Activated CD4-positive, alpha-beta T cell treated with anti-CD3 and anti-CD28 coated beads, Interleukin-2, amount 10 ng/mL, durations not matched to agents 7 days and 5 days (primary cell): ENCODE data around the gene EIF5. TPM values are rescaled to one million over a fixed set of nuclear protein-coding genes. Genes with fewer than 3 reads are reported as not detected.

Source experiments
- CTCF ChIA-PET: fragments of 350-600 bp; sonication (Branson Sonifier 250); formaldehyde crosslinking; loops from one replicate; lab custom pipeline; 2021; ENCODE audit warnings: antibody characterized with exemption; lab: Charles Lee
- POLR2A ChIA-PET: fragments of 350-600 bp; sonication (Branson Sonifier 250); formaldehyde crosslinking; loops from one replicate; lab custom pipeline; 2021; ENCODE audit warnings: antibody characterized with exemption; lab: Charles Lee
- DNase-seq: peaks from one replicate; pipeline ENCODE4 v3.0.0-alpha.2; 2020
- H3K27ac Mint-ChIP-seq: one replicate; pipeline ENCODE4 v1.8.0; 2021; ENCODE audit warnings: mild to moderate bottlenecking, moderate library complexity, mixed read lengths
- H3K27me3 Mint-ChIP-seq: one replicate; pipeline ENCODE4 v1.8.0; 2021; ENCODE audit warnings: mixed read lengths
- H3K36me3 Mint-ChIP-seq: one replicate; pipeline ENCODE4 v1.8.0; 2021; ENCODE audit warnings: low read depth, mixed read lengths
- H3K4me1 Mint-ChIP-seq: one replicate; pipeline ENCODE4 v1.8.0; 2021; ENCODE audit warnings: mixed read lengths
- H3K4me3 Mint-ChIP-seq: one replicate; pipeline ENCODE4 v1.8.0; 2021; ENCODE audit warnings: mild to moderate bottlenecking, moderate library complexity, mixed read lengths
- H3K9me3 Mint-ChIP-seq: one replicate; pipeline ENCODE4 v1.8.0; 2021; ENCODE audit warnings: mixed read lengths
- total RNA-seq, 2 experiments: library from RNA; stranded (reverse); gene quantifications; one replicate each; pipeline ENCODE4 v1.2.3, GENCODE V29; 2021

Gene EIF5
- total RNA-seq, 2 experiments from 2014 or later, result 176 to 179 TPM

- H3K27ac Mint-ChIP-seq, result no peak overlapping the region
- H3K4me1 Mint-ChIP-seq, result peaks cover 3% of the 10 kb centered on the region
- peaks cover 13% of the 10 kb centered on the region for H3K9me3 Mint-ChIP-seq
- peaks cover 11% of the 10 kb centered on the region for H3K27me3 Mint-ChIP-seq
- no peak overlapping the region for H3K4me3 Mint-ChIP-seq
- no peak for DNase-seq
- ChIA-PET CTCF (interaction anchor here (0.6 to 2.1 kb wide), 5 partner anchors 9 to 895 kb away, joined by 3 to 6 read pairs (median 3); partner anchors contain the start of gene EIF5), POLR2A (no interaction called here)
- peaks cover 5% of the 10 kb centered on the region for H3K36me3 Mint-ChIP-seq
Measured at GRCh38 chr14:103367995-103368394, 34.0 kb downstream of the EIF5 start.

- no peak for DNase-seq
- CTCF ChIA-PET, result no interaction called here
- H3K4me1 Mint-ChIP-seq, result peaks cover 4% of the 10 kb centered on the region
- H3K27me3 Mint-ChIP-seq, result peaks cover 7% of the 10 kb centered on the region
- POLR2A ChIA-PET, result no interaction called here
- H3K27ac Mint-ChIP-seq, result no peak overlapping the region
- H3K36me3 Mint-ChIP-seq, result no peaks in the 10 kb centered on the region
- H3K4me3 Mint-ChIP-seq, result no peak overlapping the region
- H3K9me3 Mint-ChIP-seq, result no peaks in the 10 kb centered on the region
Measured at GRCh38 chr14:103370087-103370486, 36.0 kb downstream of the EIF5 start.

- no peaks in the 10 kb centered on the region for H3K36me3 Mint-ChIP-seq
- no peaks in the 10 kb centered on the region for H3K9me3 Mint-ChIP-seq
- ChIA-PET CTCF (interaction anchor here (1.5 kb wide), 1 partner anchor 13 kb away, joined by 4 read pairs; the partner anchor contains the start of gene MARK3), POLR2A (no interaction called here)
- DNase-seq, result no peak
- peaks cover 7% of the 10 kb centered on the region for H3K27me3 Mint-ChIP-seq
- H3K27ac Mint-ChIP-seq, result no peak overlapping the region
- no peak overlapping the region for H3K4me3 Mint-ChIP-seq
- peaks cover 4% of the 10 kb centered on the region for H3K4me1 Mint-ChIP-seq
Measured at GRCh38 chr14:103372017-103372416, 38.0 kb downstream of the EIF5 start.

- Mint-ChIP-seq H3K4me1 (peaks cover 4% of the 10 kb centered on the region), H3K36me3 (no peaks in the 10 kb centered on the region), H3K9me3 (no peaks in the 10 kb centered on the region), H3K27ac (no peak overlapping the region), H3K4me3 (no peak overlapping the region), H3K27me3 (peaks cover 7% of the 10 kb centered on the region)
- ChIA-PET POLR2A (interaction anchor here (0.6 kb wide), 1 partner anchor 316 kb away, joined by 4 read pairs; no protein-coding TSS in a partner anchor), CTCF (interaction anchor here (1.2 to 1.5 kb wide), 2 partner anchors 12 to 39 kb away, joined by 4 read pairs; partner anchors contain the start of gene MARK3)
- no peak for DNase-seq
Measured at GRCh38 chr14:103372552-103373304, 38.7 kb downstream of the EIF5 start.

DNA sequence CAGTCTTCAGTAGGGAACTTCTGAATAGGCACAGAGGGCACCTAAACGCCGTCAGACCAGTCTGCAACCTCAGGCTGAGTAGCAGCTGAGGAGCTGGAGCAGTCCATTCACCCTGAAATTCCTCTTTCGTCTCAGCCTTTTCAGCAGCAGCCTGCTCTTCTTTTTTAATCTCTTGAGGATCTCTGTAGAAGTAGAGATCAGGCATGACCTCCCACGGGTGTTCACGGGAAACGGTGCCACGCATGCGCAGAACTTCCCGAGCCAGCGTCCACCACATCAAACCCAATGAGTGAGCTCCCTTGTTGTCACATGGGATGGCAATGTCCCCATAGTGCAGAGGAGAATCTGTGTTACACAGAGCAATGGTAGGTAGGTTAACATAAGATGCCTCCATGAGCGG is 40.1 kb downstream of the EIF5 start:
- Mint-ChIP-seq H3K27me3 (peaks cover 7% of the 10 kb centered on the region), H3K9me3 (no peaks in the 10 kb centered on the region), H3K4me3 (no peak overlapping the region), H3K36me3 (no peaks in the 10 kb centered on the region), H3K27ac (no peak overlapping the region), H3K4me1 (peaks cover 4% of the 10 kb centered on the region)
- ChIA-PET CTCF (interaction anchor here (0.6 kb wide), 1 partner anchor 891 kb away, joined by 3 read pairs; no protein-coding TSS in a partner anchor), POLR2A (no interaction called here)
- DNase-seq, result no peak

DNA sequence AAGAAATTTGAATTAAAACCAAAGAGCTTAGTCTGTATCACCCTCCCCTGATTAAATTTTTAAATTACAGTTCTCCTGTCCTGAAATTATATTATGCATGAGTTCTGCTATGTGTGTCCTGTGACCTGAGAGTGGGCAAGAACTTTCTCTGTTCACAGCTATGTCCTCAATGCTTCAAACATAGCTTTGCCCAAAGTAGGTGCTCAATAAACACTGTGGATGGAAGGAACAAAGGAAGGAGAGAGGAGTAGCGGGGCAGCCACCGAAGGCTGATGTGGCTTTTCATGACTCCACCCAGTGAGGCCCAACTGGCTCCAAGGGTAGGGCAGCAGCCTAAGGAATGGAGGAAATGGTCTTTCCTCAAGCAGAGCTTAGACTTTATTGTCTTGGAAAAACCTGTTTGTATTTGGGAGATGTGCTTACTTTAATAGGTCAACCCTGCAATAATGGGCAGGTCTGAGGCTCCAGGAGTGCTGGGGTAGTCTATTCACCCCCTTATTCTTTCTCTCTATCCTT is 43.5 kb downstream of the EIF5 start:
- no peak for DNase-seq
- Mint-ChIP-seq H3K36me3 (no peaks in the 10 kb centered on the region), H3K4me3 (no peak overlapping the region), H3K9me3 (no peaks in the 10 kb centered on the region), H3K27me3 (peaks cover 12% of the 10 kb centered on the region), H3K4me1 (peaks cover 6% of the 10 kb centered on the region), H3K27ac (no peak overlapping the region)
- CTCF ChIA-PET, result interaction anchor here (0.5 to 3.0 kb wide), 6 partner anchors 10 to 60 kb away, joined by 3 to 13 read pairs (median 3); partner anchors contain the start of gene EIF5
- POLR2A ChIA-PET, result no interaction called here

GRCh38 chr14:103378038-103378854 is 44.2 kb downstream of the EIF5 start:
- no peaks in the 10 kb centered on the region for H3K36me3 Mint-ChIP-seq
- no peak overlapping the region for H3K27ac Mint-ChIP-seq
- ChIA-PET POLR2A (no interaction called here), CTCF (interaction anchor here (0.5 to 3.0 kb wide), 7 partner anchors 13 to 274 kb away, joined by 3 to 13 read pairs (median 3); partner anchors contain the start of gene EIF5)
- H3K4me3 Mint-ChIP-seq, result no peak overlapping the region
- DNase-seq, result no peak
- H3K4me1 Mint-ChIP-seq, result peaks cover 9% of the 10 kb centered on the region
- H3K9me3 Mint-ChIP-seq, result no peaks in the 10 kb centered on the region
- peaks cover 12% of the 10 kb centered on the region for H3K27me3 Mint-ChIP-seq

DNA sequence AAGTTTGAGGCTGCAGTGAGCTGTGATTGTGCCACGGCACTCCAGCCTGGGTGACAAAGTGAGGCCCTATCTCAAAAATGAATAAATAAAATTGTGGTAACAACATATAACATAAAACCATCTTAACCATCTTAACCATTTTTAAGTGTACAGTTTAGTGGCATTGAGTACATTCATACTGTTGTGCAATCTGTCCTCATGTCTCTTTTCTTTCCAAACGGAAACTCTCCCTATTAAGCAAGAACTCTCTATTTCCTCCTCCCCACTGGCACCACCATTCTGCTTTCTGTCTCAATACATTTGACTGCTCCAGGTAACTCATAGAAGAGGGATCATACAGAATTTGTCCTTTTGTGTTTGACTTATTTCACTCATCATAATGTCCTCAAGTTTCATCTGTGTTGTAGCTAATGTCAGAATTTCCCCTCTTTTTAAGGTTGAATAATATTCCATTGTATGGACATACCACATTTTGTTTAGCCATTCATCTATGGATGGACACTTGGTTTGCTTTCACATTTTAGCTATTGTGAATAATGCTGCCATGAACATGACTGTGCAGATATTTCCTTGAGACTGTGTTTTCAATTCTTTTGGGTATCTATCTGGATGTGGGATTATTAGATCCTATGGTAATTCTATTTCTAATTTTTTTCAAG is 46.8 kb downstream of the EIF5 start:
- Mint-ChIP-seq H3K4me1 (peaks cover 14% of the 10 kb centered on the region), H3K36me3 (no peaks in the 10 kb centered on the region), H3K27me3 (peaks cover 4% of the 10 kb centered on the region), H3K27ac (no peak overlapping the region), H3K9me3 (no peaks in the 10 kb centered on the region), H3K4me3 (no peak overlapping the region)
- DNase-seq, result no peak
- ChIA-PET POLR2A (no interaction called here), CTCF (interaction anchor here (0.8 to 1.1 kb wide), 3 partner anchors 10 to 29 kb away, joined by 3 to 4 read pairs (median 3); no protein-coding TSS in a partner anchor)

DNA sequence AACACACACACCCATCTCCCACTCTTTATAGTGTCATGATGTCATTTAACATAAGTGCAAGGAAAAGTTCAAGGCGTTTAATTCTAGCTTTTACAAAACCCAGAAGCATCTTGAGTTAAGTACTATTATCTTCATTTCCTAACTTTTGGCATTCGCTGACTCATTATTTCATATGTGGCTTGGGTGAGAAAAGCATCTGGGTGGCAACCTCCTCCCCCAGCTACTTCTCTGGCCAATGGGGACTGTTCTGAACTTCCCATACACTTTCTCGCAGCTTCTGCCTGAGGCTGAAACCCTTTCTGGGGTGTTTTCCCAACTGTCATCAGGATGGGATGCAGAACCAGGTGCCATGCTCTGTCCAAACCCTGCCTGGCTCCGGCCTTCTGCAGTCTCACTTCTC is 48.3 kb downstream of the EIF5 start:
- ChIA-PET POLR2A (no interaction called here), CTCF (interaction anchor here (0.7 to 1.5 kb wide), 2 partner anchors 9 to 15 kb away, joined by 3 read pairs; no protein-coding TSS in a partner anchor)
- H3K4me3 Mint-ChIP-seq, result no peak overlapping the region
- no peak for DNase-seq
- H3K27ac Mint-ChIP-seq, result no peak overlapping the region
- no peaks in the 10 kb centered on the region for H3K9me3 Mint-ChIP-seq
- H3K36me3 Mint-ChIP-seq, result peaks cover 10% of the 10 kb centered on the region
- H3K4me1 Mint-ChIP-seq, result peaks cover 18% of the 10 kb centered on the region
- H3K27me3 Mint-ChIP-seq, result peaks cover 4% of the 10 kb centered on the region

DNA sequence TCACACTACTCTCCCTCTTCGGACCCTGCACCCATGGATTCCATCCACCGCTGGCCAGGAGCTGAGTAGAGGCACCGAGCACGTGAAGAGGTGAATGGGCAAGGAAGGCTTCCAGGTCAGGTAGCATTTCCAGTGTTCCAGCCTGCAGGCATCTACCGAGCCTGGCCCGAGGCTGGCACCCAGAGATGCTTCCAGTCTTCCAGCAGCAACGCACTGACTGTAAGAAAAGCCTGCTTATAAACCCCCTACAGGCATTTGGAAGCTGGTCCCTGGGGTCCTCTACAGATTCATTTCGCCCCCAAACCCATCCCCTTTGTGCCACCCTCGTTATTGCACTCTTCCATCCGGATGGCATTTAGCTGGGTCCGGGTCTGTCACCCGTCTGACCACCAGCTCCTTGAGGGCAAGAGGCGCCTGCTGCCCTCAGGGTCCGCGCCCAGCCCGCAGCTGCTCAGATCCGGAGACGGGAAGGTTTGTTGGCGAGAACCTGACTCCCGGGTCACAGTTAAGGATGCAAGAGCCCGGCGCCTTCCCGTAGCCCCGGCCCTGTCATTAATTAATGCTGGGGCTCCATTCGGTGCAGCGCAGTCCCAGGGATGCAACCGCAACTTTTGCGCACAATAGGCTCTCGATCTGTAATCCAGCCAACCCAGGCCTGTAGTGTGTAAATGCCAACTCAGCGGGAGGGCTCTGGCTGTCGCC is 50.6 kb downstream of the EIF5 start:
- CTCF ChIA-PET, result interaction anchor here (0.5 to 1.6 kb wide), 5 partner anchors 9 to 41 kb away, joined by 3 to 4 read pairs (median 3); no protein-coding TSS in a partner anchor
- H3K4me1 Mint-ChIP-seq, result peaks cover 33% of the 10 kb centered on the region
- peak overlapping the region; percentile 90 for H3K4me3 Mint-ChIP-seq
- POLR2A ChIA-PET, result interaction anchor here (0.5 kb wide), 1 partner anchor 287 kb away, joined by 3 read pairs; no protein-coding TSS in a partner anchor
- H3K9me3 Mint-ChIP-seq, result no peaks in the 10 kb centered on the region
- peaks cover 4% of the 10 kb centered on the region for H3K27me3 Mint-ChIP-seq
- DNase-seq, result no peak
- H3K27ac Mint-ChIP-seq, result peak overlapping the region; percentile 94
- H3K36me3 Mint-ChIP-seq, result peaks cover 13% of the 10 kb centered on the region

- ChIA-PET CTCF (interaction anchor here (0.8 to 1.6 kb wide), 4 partner anchors 10 to 41 kb away, joined by 3 to 4 read pairs (median 3); no protein-coding TSS in a partner anchor), POLR2A (interaction anchor here (0.5 kb wide), 1 partner anchor 287 kb away, joined by 3 read pairs; no protein-coding TSS in a partner anchor)
- DNase-seq, result peak; percentile 96
- Mint-ChIP-seq H3K4me3 (peak within 1 kb of the TSS; percentile 97), H3K4me1 (peaks cover 36% of the 10 kb centered on the region), H3K27ac (peak within 1 kb of the TSS; percentile 96), H3K36me3 (peaks cover 13% of the 10 kb centered on the region), H3K27me3 (peaks cover 4% of the 10 kb centered on the region), H3K9me3 (no peaks in the 10 kb centered on the region)
Measured at GRCh38 chr14:103385152-103385928, 51.3 kb downstream of the EIF5 start, which contains the start of gene MARK3. Gene MARK3, plus strand, starts transcription at chr14:103385415. Its CDS starts 615 bp downstream, at chr14:103386030.
